ENCODE measurements around the gene CYP3A4.
"Not testable (repeated sequence)": the region's sequence is repeated elsewhere in the genome, so short reads cannot be mapped to it uniquely, and the experiment has no call there.

DNA sequence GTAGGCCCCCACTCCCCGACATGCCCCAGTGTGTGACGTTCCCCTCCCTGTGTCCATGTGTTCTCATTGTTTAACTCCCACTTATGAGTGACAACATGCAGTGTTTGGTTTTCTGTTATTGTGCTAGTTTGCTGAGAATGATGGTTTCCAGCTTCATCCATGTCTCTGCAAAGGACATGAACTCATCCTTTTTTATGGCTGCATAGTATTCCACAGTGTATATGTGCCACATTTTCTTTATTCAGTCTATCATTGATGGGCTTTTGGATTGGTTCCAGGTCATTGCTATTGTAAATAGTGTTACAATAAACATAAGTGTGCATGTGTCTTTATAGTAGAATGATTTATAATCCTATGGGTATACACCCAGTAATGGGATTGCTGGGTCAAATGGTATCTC is 11.9 kb upstream of the CYP3A4 start:
- TF ChIP-seq, protein P1, sequence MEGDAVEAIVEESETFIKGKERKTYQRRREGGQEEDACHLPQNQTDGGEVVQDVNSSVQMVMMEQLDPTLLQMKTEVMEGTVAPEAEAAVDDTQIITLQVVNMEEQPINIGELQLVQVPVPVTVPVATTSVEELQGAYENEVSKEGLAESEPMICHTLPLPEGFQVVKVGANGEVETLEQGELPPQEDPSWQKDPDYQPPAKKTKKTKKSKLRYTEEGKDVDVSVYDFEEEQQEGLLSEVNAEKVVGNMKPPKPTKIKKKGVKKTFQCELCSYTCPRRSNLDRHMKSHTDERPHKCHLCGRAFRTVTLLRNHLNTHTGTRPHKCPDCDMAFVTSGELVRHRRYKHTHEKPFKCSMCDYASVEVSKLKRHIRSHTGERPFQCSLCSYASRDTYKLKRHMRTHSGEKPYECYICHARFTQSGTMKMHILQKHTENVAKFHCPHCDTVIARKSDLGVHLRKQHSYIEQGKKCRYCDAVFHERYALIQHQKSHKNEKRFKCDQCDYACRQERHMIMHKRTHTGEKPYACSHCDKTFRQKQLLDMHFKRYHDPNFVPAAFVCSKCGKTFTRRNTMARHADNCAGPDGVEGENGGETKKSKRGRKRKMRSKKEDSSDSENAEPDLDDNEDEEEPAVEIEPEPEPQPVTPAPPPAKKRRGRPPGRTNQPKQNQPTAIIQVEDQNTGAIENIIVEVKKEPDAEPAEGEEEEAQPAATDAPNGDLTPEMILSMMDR (IDR thresholded peaks at IDR 0.05; ENCODE audit: insufficient read depth, low read length, poor library complexity, severe bottlenecking) = not testable (repeated sequence)
- TF ChIP-seq EZH2phosphoT487 (conservative IDR thresholded peaks at IDR 0.05; ENCODE audit: low read length) = not testable (repeated sequence)

Data from SU-DHL-6 (cell line).